Upper lobe of right lung (tissue), 1 donor: ENCODE results near the gene HOXC10. TPM values are rescaled to one million over a fixed set of nuclear protein-coding genes. Genes with fewer than 3 reads are reported as not detected.

Source experiments
- ATAC-seq: fragments of 200-7000 bp; cut with Tn5 transposase; one replicate; pipeline ENCODE4 v1.9.1; 2020; ENCODE audit warnings: mild to moderate bottlenecking, moderate library complexity
- DNase-seq: peaks from one replicate; pipeline ENCODE4 v3.0.0-alpha.2; 2020
- H3K27ac ChIP-seq: fragments of 200-600 bp; one replicate; pipeline ENCODE4 v1.8.0; 2022
- H3K27me3 ChIP-seq: fragments of 200-600 bp; one replicate; pipeline ENCODE4 v1.8.0; 2022; ENCODE audit warnings: mild to moderate bottlenecking
- H3K36me3 ChIP-seq: fragments of 200-600 bp; one replicate; pipeline ENCODE4 v1.8.0; 2022
- H3K4me1 ChIP-seq: fragments of 200-600 bp; one replicate; pipeline ENCODE4 v1.8.0; 2022
- H3K4me3 ChIP-seq: fragments of 200-600 bp; one replicate; pipeline ENCODE4 v1.8.0; 2022; ENCODE audit warnings: mild to moderate bottlenecking
- H3K9me3 ChIP-seq: fragments of 200-600 bp; one replicate; pipeline ENCODE4 v1.8.0; 2022
- CTCF ChIP-seq: fragments of 200-600 bp; IDR thresholded peaks from one replicate; pipeline ENCODE4 v1.8.0; 2022; ENCODE audit warnings: antibody characterized with exemption
- intact Hi-C: fragments of 100-400 bp; cut with DNase I; formaldehyde crosslinking; loops from one replicate; pipeline ENCODE4 v1.11.0; 2022
- total RNA-seq: library from RNA; stranded (reverse); fragmentation: NEBNext Ultra II Directional; extraction: Animal tissue kit (Norgen Biotek cat#: 25700); gene quantifications from one replicate; pipeline ENCODE4 v1.2.1, GENCODE V29; 2021
- donor health status: DM: no; HTN: yes; CAD: no; lungs with severe emphysema.

The HOXC10 gene
- total RNA-seq, 1 donor from 2014 or later, result not detected

DNA sequence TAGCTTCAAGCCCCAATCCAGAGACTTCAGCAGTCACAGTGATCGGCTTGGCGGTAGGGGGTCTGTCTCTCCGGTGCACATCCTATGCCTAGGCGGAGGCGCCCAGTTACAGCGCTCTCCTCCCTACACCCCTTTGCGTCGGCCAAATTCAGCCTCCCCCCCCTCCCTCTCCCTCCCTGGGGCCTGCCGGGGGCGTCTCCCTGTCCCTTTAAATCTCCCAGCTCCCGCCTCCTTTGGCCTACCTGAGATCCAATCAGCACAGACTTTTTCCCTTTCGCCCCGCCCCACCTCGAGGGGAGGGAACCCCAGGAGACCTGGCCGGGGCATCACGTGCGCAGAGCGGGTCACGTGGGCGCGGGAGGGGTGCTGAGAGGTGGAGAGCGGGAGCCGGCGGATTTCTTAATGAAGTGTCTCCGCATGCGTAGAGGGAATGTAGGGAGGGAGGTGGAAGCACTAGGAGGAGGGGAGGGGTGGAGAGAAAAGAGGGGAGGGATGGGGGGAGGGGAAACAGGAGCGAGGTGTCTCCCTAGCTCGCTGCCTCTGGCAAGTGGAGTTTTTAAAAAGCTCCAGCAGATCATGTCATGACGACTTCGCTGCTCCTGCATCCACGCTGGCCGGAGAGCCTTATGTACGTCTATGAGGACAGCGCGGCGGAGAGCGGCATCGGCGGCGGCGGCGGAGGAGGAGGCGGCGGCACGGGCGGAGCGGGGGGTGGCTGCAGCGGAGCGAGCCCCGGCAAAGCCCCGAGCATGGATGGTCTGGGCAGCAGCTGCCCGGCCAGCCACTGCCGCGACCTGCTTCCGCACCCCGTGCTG lies 46.4 kb upstream of the HOXC10 start, which contains the start of gene HOXC13:
TSS of gene HOXC13 (plus strand) at position 506 of the 815 bp plus-strand sequence. CDS start at position 582, 76 bp downstream.
- TF ChIP-seq CTCF, result no peak
- no peak within 1 kb of the TSS for H3K27ac ChIP-seq
- peak; percentile 62 for ATAC-seq
- H3K4me1 ChIP-seq, result peaks cover 6% of the 10 kb centered on the region
- H3K27me3 ChIP-seq, result peaks cover 100% of the 10 kb centered on the region
- H3K36me3 ChIP-seq, result no peaks in the 10 kb centered on the region
- no peaks in the 10 kb centered on the region for H3K9me3 ChIP-seq
- peak; percentile 77 for DNase-seq
- H3K4me3 ChIP-seq, result no peak within 1 kb of the TSS
- intact Hi-C loops, result no loop called here

- intact Hi-C loops, result no loop called here
- no peak overlapping the region for H3K4me3 ChIP-seq
- peaks cover 100% of the 10 kb centered on the region for H3K27me3 ChIP-seq
- no peak for TF ChIP-seq CTCF
- H3K4me1 ChIP-seq, result peaks cover 6% of the 10 kb centered on the region
- no peak overlapping the region for H3K27ac ChIP-seq
- peak; percentile 74 for ATAC-seq
- H3K9me3 ChIP-seq, result no peaks in the 10 kb centered on the region
- H3K36me3 ChIP-seq, result no peaks in the 10 kb centered on the region
- DNase-seq, result no peak
These were observed 45.5 kb upstream of the HOXC10 start for GRCh38 chr12:53939141-53940108.

GRCh38 chr12:53940443-53941014 lies 44.4 kb upstream of the HOXC10 start:
- Histone ChIP-seq H3K27ac (no peak overlapping the region), H3K36me3 (no peaks in the 10 kb centered on the region), H3K4me3 (no peak overlapping the region), H3K9me3 (no peaks in the 10 kb centered on the region), H3K27me3 (peaks cover 100% of the 10 kb centered on the region), H3K4me1 (peaks cover 6% of the 10 kb centered on the region)
- TF ChIP-seq CTCF, result no peak
- ATAC-seq (no peak), DNase-seq (no peak)
- intact Hi-C loops, result no loop called here

DNA sequence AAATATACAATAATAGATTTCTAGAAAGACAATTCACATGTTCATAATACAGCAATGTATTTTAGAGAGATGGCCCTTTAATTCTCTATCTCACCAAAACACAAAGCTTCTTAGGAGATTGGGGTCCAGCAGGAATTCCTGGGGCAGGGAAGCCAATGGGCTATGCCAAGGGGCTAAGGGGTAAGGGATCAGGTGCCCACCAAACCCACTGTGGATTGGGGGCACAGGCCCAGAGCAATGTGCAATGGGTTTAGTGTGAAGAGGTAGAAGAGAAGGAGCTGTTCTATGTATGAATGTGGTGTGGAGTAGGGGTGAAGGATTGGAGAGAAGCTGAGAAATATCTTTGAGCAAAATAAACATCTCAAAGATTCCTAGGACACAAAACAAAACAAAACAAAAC lies 43.8 kb upstream of the HOXC10 start:
- no peak for TF ChIP-seq CTCF
- H3K27me3 ChIP-seq, result peaks cover 100% of the 10 kb centered on the region
- ATAC-seq, result no peak

DNA sequence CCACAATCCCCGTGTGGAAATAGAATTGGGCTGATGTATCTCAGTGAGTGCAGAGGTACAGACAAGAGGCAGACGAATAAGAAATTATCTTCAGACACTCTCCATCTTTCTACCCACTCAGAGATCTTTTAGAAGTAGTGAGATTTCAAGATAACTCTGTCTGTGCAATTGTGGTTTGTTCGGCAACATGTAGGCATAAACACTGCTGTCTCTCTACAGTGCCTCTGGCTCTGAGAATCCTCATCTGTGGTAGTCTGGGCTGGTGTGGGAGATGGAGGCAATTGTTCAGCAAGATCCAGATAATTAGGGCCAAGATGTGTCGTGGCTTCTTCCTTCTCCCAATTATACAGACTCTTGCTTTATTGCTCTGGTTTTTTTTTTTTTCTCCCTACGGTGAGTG lies 43.2 kb upstream of the HOXC10 start:
- no peak for DNase-seq
- no peak overlapping the region for H3K27ac ChIP-seq
- peaks cover 100% of the 10 kb centered on the region for H3K27me3 ChIP-seq

More for the DNA sequence above, 43.8 kb upstream of the HOXC10 start:
- Histone ChIP-seq H3K4me3 (no peak overlapping the region), H3K36me3 (no peaks in the 10 kb centered on the region), H3K27ac (no peak overlapping the region), H3K9me3 (no peaks in the 10 kb centered on the region), H3K4me1 (peaks cover 6% of the 10 kb centered on the region)
- no peak for DNase-seq
- intact Hi-C loops, result no loop called here

More for the DNA sequence above, 43.2 kb upstream of the HOXC10 start:
- no peak for TF ChIP-seq CTCF
- Histone ChIP-seq H3K9me3 (no peaks in the 10 kb centered on the region), H3K4me3 (no peak overlapping the region), H3K4me1 (peaks cover 6% of the 10 kb centered on the region), H3K36me3 (no peaks in the 10 kb centered on the region)
- intact Hi-C loops, result no loop called here
- no peak for ATAC-seq
